IMR-90 (cell line): Measurements from ENCODE around the gene CAVIN2. TPM values are rescaled to one million over a fixed set of nuclear protein-coding genes. Genes with fewer than 3 reads are reported as not detected.
A peak's percentile ranks its signal among the peaks of the same experiment; 100 is the strongest.

Experiments used
- ATAC-seq: fragments of 200-7000 bp; cut with Tn5 transposase; 2 replicates; pipeline ENCODE4 v1.9.1; 2020; ENCODE audit warnings: low read depth, mild to moderate bottlenecking, moderate library complexity
- BruUV-seq: library from RNA; stranded (reverse); fragments of 400-500 nt; replicated peaks from 2 replicates; lab custom pipeline; 2021; lab: Mats Ljungman, UMichigan
- CTCF ChIA-PET: fragments of 300-600 bp; formaldehyde crosslinking; extraction: SDS; loops from one replicate; lab custom pipeline; 2021; ENCODE audit warnings: antibody characterized with exemption; lab: Yijun Ruan, JAX
- POLR2A ChIA-PET: fragments of 300-600 bp; sonication (Branson Sonifier 250); formaldehyde crosslinking; loops from one replicate; lab custom pipeline; 2022; ENCODE audit warnings: antibody characterized with exemption; ENCODE audit not compliant: unreplicated experiment; lab: Charles Lee
- DNase-seq: peaks from one replicate; pipeline ENCODE4 v3.0.0; 2013
- H2AFZ ChIP-seq: replicated peaks from 2 replicates; pipeline ENCODE3; 2013; ENCODE audit warnings: low read length, mild to moderate bottlenecking; ENCODE audit not compliant: poor library complexity
- H2AK5ac ChIP-seq: 2 replicates; pipeline ENCODE4 v1.6.1; 2013; ENCODE audit warnings: low read depth, low read length, inconsistent platforms
- H2AK9ac ChIP-seq: replicated peaks from 2 replicates; pipeline ENCODE3; 2013; ENCODE audit warnings: mild to moderate bottlenecking, low read depth, low read length, moderate library complexity; ENCODE audit not compliant: poor library complexity
- H2BK120ac ChIP-seq: 2 replicates; pipeline ENCODE4 v1.6.1; 2013; ENCODE audit warnings: low read depth, low read length, inconsistent platforms
- H2BK15ac ChIP-seq: 3 replicates; pipeline ENCODE4 v1.6.1; 2013; ENCODE audit warnings: low read depth, low read length, inconsistent platforms
- H2BK20ac ChIP-seq: 2 replicates; pipeline ENCODE4 v1.6.1; 2013; ENCODE audit warnings: low read depth, mild to moderate bottlenecking, inconsistent platforms, low read length, moderate library complexity
- H2BK5ac ChIP-seq: 2 replicates; pipeline ENCODE4 v1.6.1; 2013; ENCODE audit warnings: mild to moderate bottlenecking, low read depth, low read length, inconsistent platforms; ENCODE audit not compliant: poor library complexity, severe bottlenecking
- H3K14ac ChIP-seq: replicated peaks from 2 replicates; pipeline ENCODE4 v1.6.1; 2013; ENCODE audit warnings: low read depth, low read length, inconsistent platforms
- H3K18ac ChIP-seq: 2 replicates; pipeline ENCODE4 v1.6.1; 2013; ENCODE audit warnings: low read depth, low read length, control low read depth
- H3K23ac ChIP-seq: 2 replicates; pipeline ENCODE4 v1.6.1; 2013; ENCODE audit warnings: low read depth, low read length, inconsistent platforms
- H3K27ac ChIP-seq: 2 replicates; pipeline ENCODE4 v1.5.1; 2013; ENCODE audit warnings: mild to moderate bottlenecking, control low read depth, low read length; ENCODE audit not compliant: insufficient read depth
- H3K27me3 ChIP-seq: 2 replicates; pipeline ENCODE4 v1.6.1; 2013; ENCODE audit warnings: low read length; ENCODE audit not compliant: control insufficient read depth, insufficient read depth
- H3K36me3 ChIP-seq: 2 replicates; pipeline ENCODE4 v1.6.1; 2013; ENCODE audit warnings: low read length, mixed read lengths; ENCODE audit not compliant: control insufficient read depth, insufficient read depth
- H3K4ac ChIP-seq: 2 replicates; pipeline ENCODE4 v1.6.1; 2013; ENCODE audit warnings: low read depth, low read length, inconsistent platforms
- H3K4me1 ChIP-seq: 2 replicates; pipeline ENCODE4 v1.6.1; 2013; ENCODE audit warnings: low read length, mixed read lengths; ENCODE audit not compliant: control insufficient read depth, insufficient read depth
- H3K4me2 ChIP-seq: 2 replicates; pipeline ENCODE4 v1.6.1; 2013; ENCODE audit warnings: low read depth, mild to moderate bottlenecking, control low read depth, low read length, moderate library complexity
- H3K4me3 ChIP-seq: 2 replicates; pipeline ENCODE4 v1.5.1; 2013; ENCODE audit warnings: low read depth, mild to moderate bottlenecking, control low read depth, low read length, moderate library complexity; ENCODE audit not compliant: insufficient read depth
- H3K56ac ChIP-seq: 2 replicates; pipeline ENCODE4 v1.6.1; 2013; ENCODE audit warnings: low read length, inconsistent platforms; ENCODE audit not compliant: insufficient read depth; ENCODE audit errors: extremely low read depth
- H3K79me1 ChIP-seq, 2 experiments: 2 replicates each; pipeline ENCODE4 v1.6.1; 2013; ENCODE audit warnings: low read length in 2 of 2, inconsistent platforms in 1 of 2, low read depth in 1 of 2
- H3K9ac ChIP-seq: 2 replicates; pipeline ENCODE4 v1.6.1; 2013; ENCODE audit warnings: low read depth, low read length, control low read depth
- H3K9me1 ChIP-seq: 2 replicates; pipeline ENCODE4 v1.6.1; 2013; ENCODE audit warnings: low read length, inconsistent platforms; ENCODE audit not compliant: insufficient read depth
- H3K9me3 ChIP-seq: 2 replicates; pipeline ENCODE4 v1.6.1; 2013; ENCODE audit warnings: low read length; ENCODE audit not compliant: control insufficient read depth, insufficient read depth
- H4K20me1 ChIP-seq: 2 replicates; pipeline ENCODE4 v1.6.1; 2013; ENCODE audit warnings: low read length, inconsistent platforms; ENCODE audit not compliant: insufficient read depth
- H4K5ac ChIP-seq: 2 replicates; pipeline ENCODE4 v1.6.1; 2013; ENCODE audit warnings: mild to moderate bottlenecking, low read depth, low read length, control low read depth
- H4K8ac ChIP-seq, 2 experiments: 2 replicates each; pipeline ENCODE4 v1.6.1; 2013; ENCODE audit warnings: low read depth in 2 of 2, low read length in 2 of 2, control low read depth in 1 of 2, inconsistent platforms in 1 of 2
- H4K91ac ChIP-seq: 2 replicates; pipeline ENCODE4 v1.6.1; 2013; ENCODE audit warnings: low read depth, low read length, inconsistent platforms; ENCODE audit not compliant: insufficient read depth
- BHLHE40 ChIP-seq: fragments of 150-350 bp; IDR thresholded peaks from 2 replicates; pipeline ENCODE4 v1.6.1; 2016; ENCODE audit warnings: mild to moderate bottlenecking, low read depth, low read length
- CEBPB ChIP-seq: IDR thresholded peaks from 2 replicates; pipeline ENCODE4 v1.6.1; 2012; ENCODE audit warnings: low read depth, low read length, improper control_type of control experiment
- CHD1 ChIP-seq: IDR thresholded peaks from 2 replicates; pipeline ENCODE4 v1.6.1; 2012; ENCODE audit warnings: low read depth, low read length, improper control_type of control experiment
- FOS ChIP-seq: fragments of 150-350 bp; IDR thresholded peaks from 2 replicates; pipeline ENCODE4 v1.6.1; 2016; ENCODE audit warnings: low read depth, low read length
- MAFK ChIP-seq: IDR thresholded peaks from 2 replicates; pipeline ENCODE4 v1.6.1; 2012; ENCODE audit warnings: low read depth, low read length, improper control_type of control experiment
- MAZ ChIP-seq: IDR thresholded peaks from 2 replicates; pipeline ENCODE4 v1.6.1; 2012; ENCODE audit warnings: low read depth, mild to moderate bottlenecking, low read length, improper control_type of control experiment, moderate library complexity, borderline replicate concordance
- MXI1 ChIP-seq: IDR thresholded peaks from 2 replicates; pipeline ENCODE4 v1.6.1; 2012; ENCODE audit warnings: low read depth, mild to moderate bottlenecking, low read length, moderate library complexity, borderline replicate concordance
- NFE2L2 ChIP-seq: fragments of 150-350 bp; IDR thresholded peaks from 2 replicates; pipeline ENCODE4 v1.6.1; 2016; ENCODE audit warnings: low read depth, mild to moderate bottlenecking, low read length
- POLR2A ChIP-seq: IDR thresholded peaks from 2 replicates; pipeline ENCODE4 v1.6.1; 2012; ENCODE audit warnings: mild to moderate bottlenecking, low read depth, low read length
- RAD21 ChIP-seq: IDR thresholded peaks from 2 replicates; pipeline ENCODE4 v1.6.1; 2012; ENCODE audit warnings: low read length, improper control_type of control experiment
- RCOR1 ChIP-seq: IDR thresholded peaks from 2 replicates; pipeline ENCODE4 v1.6.1; 2012; ENCODE audit warnings: mild to moderate bottlenecking, low read length, improper control_type of control experiment; ENCODE audit not compliant: insufficient replicate concordance
- RFX5 ChIP-seq: IDR thresholded peaks from 2 replicates; pipeline ENCODE4 v1.8.0; 2012; ENCODE audit warnings: low read depth, mild to moderate bottlenecking, low read length, moderate library complexity
- SMC3 ChIP-seq: fragments of 150-350 bp; IDR thresholded peaks from 2 replicates; pipeline ENCODE4 v1.6.1; 2016; ENCODE audit warnings: low read depth, mild to moderate bottlenecking, antibody characterized with exemption, low read length, moderate library complexity
- WGBS, 2 experiments: methylation state at CpG; one replicate each; pipeline versions ENCODE4 v1.1.5 to v1.1.7; 2013; ENCODE audit warnings: missing lambda C conversion rate in 2 of 2; ENCODE audit not compliant: insufficient read length in 1 of 2; ENCODE audit errors: extremely low coverage in 2 of 2; 5-methylcytosine and 5-hydroxymethylcytosine counted together
- dilution Hi-C: fragments of 300-500 bp; cut with HindIII; formaldehyde crosslinking; loops from one replicate; pipeline ENCODE4 v1.14.3; 2018; ENCODE audit warnings: low sequenced_read_pairs; ENCODE audit not compliant: unreplicated experiment
- in situ Hi-C: fragments of 300-500 bp; cut with MboI; formaldehyde crosslinking; loops from 3 replicates; pipeline ENCODE4 v1.14.3; 2019; ENCODE audit warnings: low sequenced_read_pairs, inconsistent platforms, mixed read lengths
- intact Hi-C: fragments of 100-400 bp; cut with micrococcal nuclease; formaldehyde crosslinking; loops from 2 replicates; pipeline ENCODE4 v1.10.0; 2022
- polyA plus RNA-seq, 3 experiments: library from polyadenylated mRNA; depleted of rRNA; stranded (reverse); fragments of >200 nt; gene quantifications; 2 replicates each; pipeline ENCODE4 v1.2.3, GENCODE V29; 2012; ENCODE audit warnings: low replicate concordance in 1 of 3
- total RNA-seq: library from RNA; depleted of rRNA; stranded (reverse); fragments of >200 nt; gene quantifications from 2 replicates; pipeline ENCODE4 v1.2.3, GENCODE V29; 2012
- TF ChIP-seq, protein P1 (sequence below): fragments of 150-350 bp; IDR thresholded peaks from 2 replicates; pipeline ENCODE4 v1.6.1; 2016; ENCODE audit warnings: low read depth, mild to moderate bottlenecking, low read length, moderate library complexity, borderline replicate concordance
- TF ChIP-seq, protein P2 (sequence below): conservative IDR thresholded peaks from 2 replicates; pipeline ENCODE4 v1.5.1; 2012; ENCODE audit warnings: mild to moderate bottlenecking, low read depth, low read length, improper control_type of control experiment
- TF ChIP-seq, protein P3 (sequence below): fragments of 150-350 bp; IDR thresholded peaks from 2 replicates; pipeline ENCODE4 v1.6.1; 2017; ENCODE audit warnings: mild to moderate bottlenecking, antibody characterized with exemption, low read length, low read depth

Gene CAVIN2
- total and polyA plus RNA-seq, 2 of the 4 experiments (the other 2 are of a cell fraction), result 7.7 to 11.5 TPM

DNA sequence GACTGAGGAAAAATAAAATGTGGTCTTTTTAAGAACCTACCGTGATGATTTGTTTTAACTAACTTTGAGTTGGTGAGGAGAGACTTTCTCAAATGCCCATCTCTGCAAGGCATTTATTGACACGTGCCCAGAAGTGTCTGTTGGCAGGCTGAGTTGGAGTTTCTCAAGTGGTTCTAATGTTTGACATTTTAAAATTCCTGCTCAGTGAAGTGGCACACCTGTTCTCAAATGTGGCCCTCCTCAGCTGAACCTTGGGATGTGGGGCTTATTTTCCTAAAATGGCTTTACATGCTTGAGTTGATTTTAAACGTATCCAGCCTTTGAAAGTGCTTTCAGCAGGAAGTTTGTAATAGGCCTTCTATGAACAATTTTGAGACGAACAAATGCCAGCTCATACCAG lies 876 bp upstream of the CAVIN2 start:
- H3K9me1 ChIP-seq, result peaks cover 16% of the 10 kb centered on the region
- H2BK15ac ChIP-seq, result peak overlapping the region; percentile 69; the same call in 2 of the 3 replicates
- DNase-seq (no peak), ATAC-seq (no peak)
- peak overlapping the region; percentile 18; the same call in 1 of the 2 replicates for H3K4me2 ChIP-seq
- no peak overlapping the region for H3K9ac ChIP-seq
- TF ChIP-seq, protein P1, sequence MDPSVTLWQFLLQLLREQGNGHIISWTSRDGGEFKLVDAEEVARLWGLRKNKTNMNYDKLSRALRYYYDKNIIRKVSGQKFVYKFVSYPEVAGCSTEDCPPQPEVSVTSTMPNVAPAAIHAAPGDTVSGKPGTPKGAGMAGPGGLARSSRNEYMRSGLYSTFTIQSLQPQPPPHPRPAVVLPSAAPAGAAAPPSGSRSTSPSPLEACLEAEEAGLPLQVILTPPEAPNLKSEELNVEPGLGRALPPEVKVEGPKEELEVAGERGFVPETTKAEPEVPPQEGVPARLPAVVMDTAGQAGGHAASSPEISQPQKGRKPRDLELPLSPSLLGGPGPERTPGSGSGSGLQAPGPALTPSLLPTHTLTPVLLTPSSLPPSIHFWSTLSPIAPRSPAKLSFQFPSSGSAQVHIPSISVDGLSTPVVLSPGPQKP, result no peak
- no peak for TF ChIP-seq CEBPB
- TF ChIP-seq, protein P2, sequence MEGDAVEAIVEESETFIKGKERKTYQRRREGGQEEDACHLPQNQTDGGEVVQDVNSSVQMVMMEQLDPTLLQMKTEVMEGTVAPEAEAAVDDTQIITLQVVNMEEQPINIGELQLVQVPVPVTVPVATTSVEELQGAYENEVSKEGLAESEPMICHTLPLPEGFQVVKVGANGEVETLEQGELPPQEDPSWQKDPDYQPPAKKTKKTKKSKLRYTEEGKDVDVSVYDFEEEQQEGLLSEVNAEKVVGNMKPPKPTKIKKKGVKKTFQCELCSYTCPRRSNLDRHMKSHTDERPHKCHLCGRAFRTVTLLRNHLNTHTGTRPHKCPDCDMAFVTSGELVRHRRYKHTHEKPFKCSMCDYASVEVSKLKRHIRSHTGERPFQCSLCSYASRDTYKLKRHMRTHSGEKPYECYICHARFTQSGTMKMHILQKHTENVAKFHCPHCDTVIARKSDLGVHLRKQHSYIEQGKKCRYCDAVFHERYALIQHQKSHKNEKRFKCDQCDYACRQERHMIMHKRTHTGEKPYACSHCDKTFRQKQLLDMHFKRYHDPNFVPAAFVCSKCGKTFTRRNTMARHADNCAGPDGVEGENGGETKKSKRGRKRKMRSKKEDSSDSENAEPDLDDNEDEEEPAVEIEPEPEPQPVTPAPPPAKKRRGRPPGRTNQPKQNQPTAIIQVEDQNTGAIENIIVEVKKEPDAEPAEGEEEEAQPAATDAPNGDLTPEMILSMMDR, result no peak
- TF ChIP-seq RFX5, result no peak
- no peak for TF ChIP-seq FOS
- TF ChIP-seq MAFK, result no peak
- TF ChIP-seq BHLHE40, result no peak
- no peak for TF ChIP-seq MXI1
- TF ChIP-seq POLR2A, result no peak
- TF ChIP-seq NFE2L2, result no peak
- TF ChIP-seq, protein P3, sequence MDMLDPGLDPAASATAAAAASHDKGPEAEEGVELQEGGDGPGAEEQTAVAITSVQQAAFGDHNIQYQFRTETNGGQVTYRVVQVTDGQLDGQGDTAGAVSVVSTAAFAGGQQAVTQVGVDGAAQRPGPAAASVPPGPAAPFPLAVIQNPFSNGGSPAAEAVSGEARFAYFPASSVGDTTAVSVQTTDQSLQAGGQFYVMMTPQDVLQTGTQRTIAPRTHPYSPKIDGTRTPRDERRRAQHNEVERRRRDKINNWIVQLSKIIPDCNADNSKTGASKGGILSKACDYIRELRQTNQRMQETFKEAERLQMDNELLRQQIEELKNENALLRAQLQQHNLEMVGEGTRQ, result no peak
- no peak for TF ChIP-seq SMC3
- no peak for TF ChIP-seq RCOR1
- TF ChIP-seq RAD21, result no peak
- no peak for TF ChIP-seq MAZ
- no peak for TF ChIP-seq CHD1
- H4K91ac ChIP-seq, result peak overlapping the region; percentile 60
- in situ Hi-C loops, result no loop called here
- peak overlapping the region; percentile 18 for H3K4ac ChIP-seq
- no peaks in the 10 kb centered on the region for H3K9me3 ChIP-seq
- dilution Hi-C loops, result no loop called here
- H3K4me3 ChIP-seq, result no peak overlapping the region
- ChIA-PET CTCF (interaction anchor here (1.0 to 2.6 kb wide), 3 partner anchors 14 to 315 kb away, joined by 3 to 13 read pairs (median 7); no protein-coding TSS in a partner anchor), POLR2A (interaction anchor here (1.3 kb wide), 1 partner anchor 9 kb away, joined by 3 read pairs; no protein-coding TSS in a partner anchor)
- H3K36me3 ChIP-seq, result no peaks in the 10 kb centered on the region
- H3K79me1 ChIP-seq, result peaks cover 9 to 34% of the 10 kb centered on the region in 2 experiments; a peak in 3 of 4 replicates
- peak overlapping the region; percentile 43; the same call in 1 of the 2 replicates for H3K14ac ChIP-seq
- H3K23ac ChIP-seq, result peak overlapping the region; percentile 14; the same call in 1 of the 2 replicates
- WGBS, 2 experiments, result 60% methylated on average over 1 of the region's 4 CpGs; no CpG with 5 or more reads in 1 of the 2 experiments
- H3K27ac ChIP-seq, result peak overlapping the region; percentile 69; the same call in 1 of the 2 replicates
- H2BK5ac ChIP-seq, result no peak overlapping the region
- intact Hi-C loops, result no loop called here
- H4K8ac ChIP-seq, result peak overlapping the region; percentile 44 to 58; a peak in 2 of 4 replicates
- peak overlapping the region; percentile 17; the same call in 1 of the 2 replicates for H2BK120ac ChIP-seq
- H2AK5ac ChIP-seq, result peak overlapping the region; percentile 66
- H3K56ac ChIP-seq, result no peak overlapping the region
- peak overlapping the region; percentile 64 for H3K18ac ChIP-seq
- H2AFZ ChIP-seq, result no peak overlapping the region
- peak overlapping the region; percentile 51; the same call in 1 of the 2 replicates for H4K5ac ChIP-seq
- H4K20me1 ChIP-seq, result no peaks in the 10 kb centered on the region
- peak overlapping the region; percentile 22; the same call in 1 of the 2 replicates for H2BK20ac ChIP-seq
- peaks cover 17% of the 10 kb centered on the region for H3K4me1 ChIP-seq
- no peak overlapping the region for H2AK9ac ChIP-seq
- H3K27me3 ChIP-seq, result no peaks in the 10 kb centered on the region
- BruUV-seq, result no TSS peak
